Activated naive CD8-positive, alpha-beta T cell treated with anti-CD3 and anti-CD28 coated beads, Interleukin-2, amount 10 ng/mL, durations not matched to agents 7 days and 5 days (primary cell): ENCODE data around the gene DAPK1. TPM values are rescaled to one million over a fixed set of nuclear protein-coding genes. Genes with fewer than 3 reads are reported as not detected.

Experiments
- ATAC-seq: fragments of 150-1000 bp; cut with Tn5 transposase; one replicate; pipeline ENCODE4 v1.10.0; 2021; ENCODE audit warnings: low read depth, moderate library complexity
- POLR2A ChIA-PET: fragments of 350-600 bp; sonication (Branson Sonifier 250); formaldehyde crosslinking; loops from one replicate; lab custom pipeline; 2021; ENCODE audit warnings: antibody characterized with exemption; lab: Charles Lee
- DNase-seq: peaks from one replicate; pipeline ENCODE4 v3.0.0; 2021
- H3K27ac Mint-ChIP-seq: one replicate; pipeline ENCODE4 v1.8.0; 2022; ENCODE audit warnings: mild to moderate bottlenecking, mixed read lengths
- H3K27me3 Mint-ChIP-seq: one replicate; pipeline ENCODE4 v1.8.0; 2022; ENCODE audit warnings: mild to moderate bottlenecking, moderate library complexity, mixed read lengths
- H3K36me3 Mint-ChIP-seq: one replicate; pipeline ENCODE4 v1.8.0; 2021; ENCODE audit warnings: mild to moderate bottlenecking, mixed read lengths
- H3K4me1 Mint-ChIP-seq: one replicate; pipeline ENCODE4 v1.8.0; 2021; ENCODE audit warnings: mixed read lengths
- H3K4me3 Mint-ChIP-seq: one replicate; pipeline ENCODE4 v1.8.0; 2022; ENCODE audit warnings: mild to moderate bottlenecking, moderate library complexity, mixed read lengths
- H3K9me3 Mint-ChIP-seq: one replicate; pipeline ENCODE4 v1.8.0; 2021; ENCODE audit warnings: mixed read lengths
- total RNA-seq, 2 experiments: library from RNA; stranded (reverse); gene quantifications; one replicate each; pipeline ENCODE4 v1.2.3, GENCODE V29; 2021

Gene DAPK1
- total RNA-seq, 2 experiments from 2014 or later: 1.2 to 1.3 TPM

- H3K27ac Mint-ChIP-seq: no peak overlapping the region
- H3K27me3 Mint-ChIP-seq: no peaks in the 10 kb centered on the region
- no peaks in the 10 kb centered on the region for H3K9me3 Mint-ChIP-seq
- peaks cover 4% of the 10 kb centered on the region for H3K4me1 Mint-ChIP-seq
- DNase-seq (no peak), ATAC-seq (no peak)
- POLR2A ChIA-PET: no interaction called here
- H3K4me3 Mint-ChIP-seq: no peak overlapping the region
- no peaks in the 10 kb centered on the region for H3K36me3 Mint-ChIP-seq
Measured at GRCh38 chr9:87531370-87532295, 34.0 kb downstream of the DAPK1 start.

- Mint-ChIP-seq H3K27me3 (no peaks in the 10 kb centered on the region), H3K4me1 (peaks cover 4% of the 10 kb centered on the region), H3K36me3 (no peaks in the 10 kb centered on the region), H3K27ac (no peak overlapping the region), H3K4me3 (no peak overlapping the region), H3K9me3 (no peaks in the 10 kb centered on the region)
- POLR2A ChIA-PET: no interaction called here
- ATAC-seq: no peak
- DNase-seq: no peak
Measured at GRCh38 chr9:87533271-87533670, 35.6 kb downstream of the DAPK1 start.

- ATAC-seq: no peak
- H3K27me3 Mint-ChIP-seq: no peaks in the 10 kb centered on the region
- POLR2A ChIA-PET: no interaction called here
Measured at GRCh38 chr9:87534036-87534435, 36.4 kb downstream of the DAPK1 start.

DNA sequence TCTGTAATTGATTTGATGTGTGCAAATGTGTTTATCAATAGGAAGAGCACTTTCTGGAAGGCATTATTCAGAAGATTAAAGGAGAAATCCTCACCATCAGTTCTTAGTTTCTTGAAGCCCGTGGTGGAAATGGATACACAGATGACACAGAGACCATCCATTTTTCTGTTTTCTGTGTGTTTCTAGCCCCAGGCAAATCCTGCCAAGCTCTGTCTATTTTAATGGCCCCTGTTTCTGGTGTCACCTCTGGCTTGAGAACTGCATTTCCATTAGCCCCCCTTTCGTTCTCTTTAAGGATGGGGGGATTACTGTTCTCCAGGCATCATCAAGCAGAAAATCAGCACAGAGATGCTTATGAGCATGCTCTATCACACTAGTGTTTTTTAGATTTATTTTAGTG, 37.3 kb downstream of the DAPK1 start:
- no peak overlapping the region for H3K27ac Mint-ChIP-seq
- DNase-seq (no peak), ATAC-seq (no peak)
- POLR2A ChIA-PET: no interaction called here
- no peaks in the 10 kb centered on the region for H3K9me3 Mint-ChIP-seq
- H3K27me3 Mint-ChIP-seq: no peaks in the 10 kb centered on the region
- no peaks in the 10 kb centered on the region for H3K36me3 Mint-ChIP-seq
- no peak overlapping the region for H3K4me3 Mint-ChIP-seq
- peaks cover 4% of the 10 kb centered on the region for H3K4me1 Mint-ChIP-seq

More at GRCh38 chr9:87534036-87534435, 36.4 kb downstream of the DAPK1 start:
- no peaks in the 10 kb centered on the region for H3K9me3 Mint-ChIP-seq
- no peaks in the 10 kb centered on the region for H3K36me3 Mint-ChIP-seq
- no peak overlapping the region for H3K27ac Mint-ChIP-seq
- peaks cover 4% of the 10 kb centered on the region for H3K4me1 Mint-ChIP-seq
- DNase-seq: no peak
- H3K4me3 Mint-ChIP-seq: no peak overlapping the region

- Mint-ChIP-seq H3K27ac (no peak overlapping the region), H3K36me3 (no peaks in the 10 kb centered on the region), H3K4me1 (peaks cover 4% of the 10 kb centered on the region), H3K27me3 (no peaks in the 10 kb centered on the region), H3K4me3 (no peak overlapping the region), H3K9me3 (no peaks in the 10 kb centered on the region)
- POLR2A ChIA-PET: no interaction called here
- DNase-seq (no peak), ATAC-seq (no peak)
Measured at GRCh38 chr9:87535817-87536539, 38.3 kb downstream of the DAPK1 start.

DNA sequence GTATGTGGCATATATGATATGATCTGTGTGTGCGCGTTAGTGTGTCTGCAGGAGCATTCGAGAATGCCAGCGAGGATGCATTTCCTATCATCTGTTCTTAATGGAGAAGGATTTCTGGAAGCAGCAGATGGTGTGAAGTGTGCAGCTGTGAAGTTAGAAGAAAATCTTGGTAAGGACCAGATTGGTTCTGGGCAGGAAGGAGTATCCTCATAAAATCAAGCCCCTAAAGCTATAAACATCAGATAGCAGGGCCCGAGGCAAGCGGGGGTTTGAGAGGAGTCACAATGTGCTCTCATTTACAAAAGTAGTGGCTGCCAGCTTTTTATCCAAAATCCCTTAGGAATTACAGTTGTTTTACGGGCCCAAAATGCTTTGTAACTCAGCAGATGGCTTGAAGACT, 40.0 kb downstream of the DAPK1 start:
- no peaks in the 10 kb centered on the region for H3K36me3 Mint-ChIP-seq
- DNase-seq (no peak), ATAC-seq (no peak)
- H3K27ac Mint-ChIP-seq: no peak overlapping the region
- POLR2A ChIA-PET: no interaction called here
- H3K27me3 Mint-ChIP-seq: peaks cover 2% of the 10 kb centered on the region
- peaks cover 4% of the 10 kb centered on the region for H3K4me1 Mint-ChIP-seq
- H3K9me3 Mint-ChIP-seq: no peaks in the 10 kb centered on the region
- no peak overlapping the region for H3K4me3 Mint-ChIP-seq

DNA sequence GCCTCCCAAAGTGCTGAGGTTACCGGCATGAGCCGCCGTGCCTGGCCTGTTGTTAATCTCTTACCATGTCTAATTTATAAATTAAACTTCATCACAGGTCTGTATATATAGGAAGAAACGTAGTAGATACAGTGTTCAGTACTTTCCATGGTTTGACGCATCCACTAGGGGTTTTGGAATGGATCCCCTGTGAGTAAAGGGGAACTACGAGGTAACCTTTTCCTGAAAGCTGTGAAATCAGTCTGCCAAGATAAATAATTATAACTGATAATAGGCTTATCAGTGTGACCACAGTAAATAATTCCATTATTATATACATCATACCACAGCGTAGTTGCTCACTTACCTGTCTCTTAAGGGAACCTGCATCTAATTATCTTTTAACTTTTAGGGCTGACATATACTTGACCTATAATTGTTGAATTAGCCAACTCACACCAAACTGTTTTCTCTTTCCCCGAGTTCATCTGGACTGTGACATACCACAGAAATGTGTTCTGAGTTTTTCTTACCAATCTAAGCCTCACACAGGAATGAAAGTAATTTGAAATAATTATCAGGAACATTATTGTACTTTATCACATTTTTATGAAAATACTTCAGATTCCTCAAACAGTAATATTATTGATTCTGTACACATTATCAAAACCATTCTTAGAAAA, 42.9 kb downstream of the DAPK1 start:
- Mint-ChIP-seq H3K4me3 (no peak overlapping the region), H3K4me1 (peaks cover 4% of the 10 kb centered on the region), H3K27ac (no peak overlapping the region), H3K27me3 (peaks cover 5% of the 10 kb centered on the region), H3K36me3 (no peaks in the 10 kb centered on the region), H3K9me3 (no peaks in the 10 kb centered on the region)
- POLR2A ChIA-PET: no interaction called here
- DNase-seq (no peak), ATAC-seq (no peak)

GRCh38 chr9:87541663-87542062, 44.0 kb downstream of the DAPK1 start:
- H3K9me3 Mint-ChIP-seq: no peaks in the 10 kb centered on the region
- no peak for ATAC-seq
- POLR2A ChIA-PET: no interaction called here
- no peak for DNase-seq
- H3K4me3 Mint-ChIP-seq: no peak overlapping the region
- H3K27me3 Mint-ChIP-seq: peaks cover 5% of the 10 kb centered on the region
- H3K27ac Mint-ChIP-seq: no peak overlapping the region
- no peaks in the 10 kb centered on the region for H3K36me3 Mint-ChIP-seq
- no peaks in the 10 kb centered on the region for H3K4me1 Mint-ChIP-seq

DNA sequence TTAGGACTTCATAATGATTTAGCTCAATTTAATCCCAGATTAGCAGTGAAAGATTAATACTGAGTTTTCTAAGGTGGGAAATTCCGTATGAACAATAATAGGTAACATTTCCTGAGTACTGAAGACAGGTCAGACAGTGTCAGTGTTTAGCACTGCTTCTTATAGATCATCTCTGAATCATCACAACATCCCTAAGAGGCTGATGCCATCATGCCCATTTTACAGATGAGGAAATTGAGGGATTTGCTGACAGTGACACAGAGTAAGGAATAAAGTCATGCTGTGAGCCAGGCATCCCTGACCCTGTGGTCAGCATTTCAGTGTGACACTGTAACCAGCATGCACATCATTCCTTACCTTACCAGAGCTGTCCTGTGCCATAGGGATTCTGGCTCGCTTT, 44.5 kb downstream of the DAPK1 start:
- DNase-seq (no peak), ATAC-seq (no peak)
- Mint-ChIP-seq H3K27me3 (peaks cover 5% of the 10 kb centered on the region), H3K27ac (no peak overlapping the region), H3K4me3 (no peak overlapping the region), H3K4me1 (no peaks in the 10 kb centered on the region), H3K9me3 (no peaks in the 10 kb centered on the region), H3K36me3 (no peaks in the 10 kb centered on the region)
- POLR2A ChIA-PET: no interaction called here

DNA sequence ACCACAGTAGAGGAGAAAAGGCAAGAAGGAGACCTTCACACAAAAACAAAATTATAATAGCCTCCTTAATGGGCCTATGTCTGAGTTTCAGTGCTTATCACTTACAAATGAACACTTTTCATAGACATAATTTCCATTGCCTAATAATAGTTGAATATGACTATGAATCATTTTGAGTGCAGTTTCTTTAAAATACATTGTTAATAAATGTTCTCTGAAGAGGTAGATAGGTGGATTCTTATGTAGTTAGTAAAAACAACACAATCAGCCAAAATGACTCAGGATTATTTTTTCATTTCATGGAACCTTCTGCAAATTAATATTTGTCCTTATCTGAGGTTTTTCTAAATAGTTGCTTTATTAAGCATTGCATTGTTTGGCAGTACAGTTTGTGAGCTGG, 45.6 kb downstream of the DAPK1 start:
- H3K27ac Mint-ChIP-seq: no peak overlapping the region
- POLR2A ChIA-PET: no interaction called here
- H3K27me3 Mint-ChIP-seq: peaks cover 5% of the 10 kb centered on the region
- H3K36me3 Mint-ChIP-seq: no peaks in the 10 kb centered on the region
- DNase-seq: no peak
- H3K4me1 Mint-ChIP-seq: no peaks in the 10 kb centered on the region
- no peaks in the 10 kb centered on the region for H3K9me3 Mint-ChIP-seq
- no peak for ATAC-seq
- H3K4me3 Mint-ChIP-seq: no peak overlapping the region

- no peaks in the 10 kb centered on the region for H3K36me3 Mint-ChIP-seq
- H3K27ac Mint-ChIP-seq: peak overlapping the region; percentile 17
- H3K9me3 Mint-ChIP-seq: no peaks in the 10 kb centered on the region
- H3K27me3 Mint-ChIP-seq: peaks cover 11% of the 10 kb centered on the region
- no peak overlapping the region for H3K4me3 Mint-ChIP-seq
- DNase-seq: no peak
- POLR2A ChIA-PET: no interaction called here
- ATAC-seq: no peak
- no peaks in the 10 kb centered on the region for H3K4me1 Mint-ChIP-seq
Measured at GRCh38 chr9:87545858-87546257, 48.2 kb downstream of the DAPK1 start.

DNA sequence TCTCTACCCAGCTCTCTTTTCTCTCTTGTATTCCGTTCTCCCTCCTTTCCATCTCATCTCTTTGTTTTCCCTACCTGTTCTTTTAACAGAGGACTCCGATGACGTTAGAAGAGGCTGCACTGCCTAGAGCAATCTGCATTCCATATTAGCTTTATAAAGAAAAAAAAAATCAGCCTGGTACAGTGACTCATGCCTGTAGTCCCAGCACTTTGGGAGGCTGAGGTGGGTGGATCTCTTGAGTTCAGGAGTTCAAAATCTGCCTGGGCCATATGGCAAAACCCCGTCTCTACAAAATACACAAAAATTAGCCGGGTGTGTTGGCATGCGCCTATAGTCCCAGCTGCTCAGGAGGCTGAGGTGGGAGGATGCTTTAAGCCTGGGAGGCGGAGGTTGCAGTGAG, 49.0 kb downstream of the DAPK1 start:
- H3K4me3 Mint-ChIP-seq: no peak overlapping the region
- ATAC-seq: no peak
- H3K27ac Mint-ChIP-seq: no peak overlapping the region
- no peak for DNase-seq
- POLR2A ChIA-PET: no interaction called here
- H3K4me1 Mint-ChIP-seq: no peaks in the 10 kb centered on the region
- no peaks in the 10 kb centered on the region for H3K9me3 Mint-ChIP-seq
- no peaks in the 10 kb centered on the region for H3K36me3 Mint-ChIP-seq
- peaks cover 8% of the 10 kb centered on the region for H3K27me3 Mint-ChIP-seq

- Mint-ChIP-seq H3K36me3 (no peaks in the 10 kb centered on the region), H3K4me1 (no peaks in the 10 kb centered on the region)
- no peak for DNase-seq
Measured at GRCh38 chr9:87547671-87548081, 50.0 kb downstream of the DAPK1 start.

More at GRCh38 chr9:87547671-87548081, 50.0 kb downstream of the DAPK1 start:
- Mint-ChIP-seq H3K27ac (no peak overlapping the region), H3K27me3 (peaks cover 8% of the 10 kb centered on the region), H3K9me3 (no peaks in the 10 kb centered on the region), H3K4me3 (no peak overlapping the region)
- ATAC-seq: no peak
- POLR2A ChIA-PET: no interaction called here
